HG02970 (cell line): ENCODE results near the gene NUTF2.
A peak's percentile ranks its signal among the peaks of the same experiment; 100 is the strongest.
"Not testable (repeated sequence)": the region's sequence is repeated elsewhere in the genome, so short reads cannot be mapped to it uniquely, and the experiment has no call there.

Source experiments
- ATAC-seq: cut with Tn5 transposase; IDR thresholded peaks from one replicate; pipeline ENCODE4 v1.9.1; 2021; ENCODE audit warnings: mild to moderate bottlenecking, moderate library complexity, moderate number of reproducible peaks; ENCODE audit not compliant: unreplicated experiment, low FRiP score

The NUTF2 gene

DNA sequence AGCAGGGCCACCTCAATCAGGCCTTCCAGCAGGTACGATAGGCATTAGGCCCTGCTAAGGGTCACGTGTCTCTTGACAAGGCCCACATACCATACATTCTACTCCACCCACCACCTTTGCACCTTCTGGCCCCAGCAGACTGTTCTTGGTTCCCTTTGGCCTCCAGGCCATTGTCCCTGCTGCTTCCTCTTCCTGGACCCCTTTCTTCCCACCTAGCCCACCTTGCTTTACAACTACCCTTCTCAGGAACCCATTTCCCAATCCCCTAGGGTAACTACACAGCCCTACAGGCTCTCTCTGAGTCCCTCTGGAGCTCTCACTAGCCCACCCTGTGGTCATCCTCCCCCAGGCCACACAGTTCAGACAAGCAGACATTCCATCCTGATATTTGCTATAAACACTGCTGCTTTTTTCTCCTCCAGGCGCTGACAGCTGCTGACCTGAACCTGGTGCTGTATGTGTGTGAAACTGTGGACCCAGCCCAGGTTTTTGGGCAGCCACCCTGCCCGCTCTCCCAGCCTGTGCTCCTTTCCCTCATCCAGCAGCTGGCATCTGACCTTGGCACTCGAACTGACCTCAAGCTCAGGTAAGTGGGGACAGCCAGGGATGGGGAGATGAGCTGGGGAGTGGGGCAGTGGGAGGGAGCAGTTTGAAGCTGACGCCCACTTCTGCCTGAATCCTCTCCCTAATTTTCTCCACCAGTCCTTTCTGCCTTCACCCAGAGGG lies 36.6 kb downstream of the NUTF2 start:
- ATAC-seq, result no peak

DNA sequence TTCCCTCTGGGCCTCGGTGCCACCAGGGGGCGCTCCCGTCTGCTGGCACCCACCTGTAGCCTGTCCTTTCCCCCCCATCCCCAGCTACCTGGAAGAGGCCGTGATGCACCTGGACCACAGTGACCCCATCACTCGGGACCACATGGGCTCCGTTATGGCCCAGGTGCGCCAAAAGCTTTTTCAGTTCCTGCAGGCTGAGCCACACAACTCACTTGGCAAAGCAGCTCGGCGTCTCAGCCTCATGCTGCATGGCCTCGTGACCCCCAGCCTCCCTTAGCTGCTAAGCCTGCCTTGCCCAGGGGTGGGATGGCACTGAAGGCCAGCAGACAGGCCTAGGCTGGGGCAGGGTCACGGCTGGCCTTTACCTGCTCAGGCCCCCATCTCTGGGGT lies 37.1 kb downstream of the NUTF2 start:
- no peak for ATAC-seq

DNA sequence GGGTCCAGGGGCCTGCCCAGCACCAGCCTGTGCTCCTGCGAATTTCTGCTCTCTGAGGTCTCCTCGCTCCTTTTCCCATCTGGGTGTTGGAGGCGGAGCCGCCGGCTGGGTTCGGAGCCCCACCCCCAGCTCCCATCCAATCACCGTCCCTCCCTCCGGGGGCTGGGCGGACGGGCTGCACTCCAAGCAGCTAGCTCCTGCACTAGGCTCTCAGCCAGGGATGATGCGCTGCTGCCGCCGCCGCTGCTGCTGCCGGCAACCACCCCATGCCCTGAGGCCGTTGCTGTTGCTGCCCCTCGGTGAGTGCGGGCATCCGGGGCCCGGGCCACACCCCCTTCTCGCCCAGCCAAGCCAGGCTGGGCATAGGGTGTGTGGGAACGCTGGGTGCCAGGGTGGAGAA lies 38.0 kb downstream of the NUTF2 start, which contains the start of gene NRN1L:
TSS of gene NRN1L (plus strand) at position 202 of the 400 bp plus-strand sequence. CDS start at position 221, 19 bp downstream.
- no peak for ATAC-seq

- no peak for ATAC-seq
Observed at GRCh38 chr16:67885545-67885944, 38.8 kb downstream of the NUTF2 start.

- ATAC-seq, result no peak
Observed at GRCh38 chr16:67885976-67886375, 39.2 kb downstream of the NUTF2 start.

DNA sequence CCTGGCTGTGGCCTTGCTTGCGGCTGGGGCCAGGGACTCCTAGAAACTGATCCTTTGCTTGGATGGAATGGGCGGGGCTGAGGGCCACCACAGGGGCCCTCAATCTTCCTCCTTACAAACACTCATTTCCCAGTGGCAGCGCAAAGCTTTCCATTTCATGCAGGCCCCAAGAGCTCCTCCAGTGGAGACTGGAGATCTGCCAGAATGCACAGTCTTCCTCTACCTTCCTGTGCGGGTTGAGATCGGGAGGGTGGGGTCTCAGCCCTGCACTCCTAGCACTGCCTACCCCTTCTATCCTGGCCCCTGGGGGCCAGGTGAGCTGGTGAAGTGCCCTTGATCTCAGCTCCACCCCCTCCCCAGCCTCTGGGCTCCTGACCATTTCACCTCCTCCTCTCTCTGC lies 39.7 kb downstream of the NUTF2 start:
- no peak for ATAC-seq

DNA sequence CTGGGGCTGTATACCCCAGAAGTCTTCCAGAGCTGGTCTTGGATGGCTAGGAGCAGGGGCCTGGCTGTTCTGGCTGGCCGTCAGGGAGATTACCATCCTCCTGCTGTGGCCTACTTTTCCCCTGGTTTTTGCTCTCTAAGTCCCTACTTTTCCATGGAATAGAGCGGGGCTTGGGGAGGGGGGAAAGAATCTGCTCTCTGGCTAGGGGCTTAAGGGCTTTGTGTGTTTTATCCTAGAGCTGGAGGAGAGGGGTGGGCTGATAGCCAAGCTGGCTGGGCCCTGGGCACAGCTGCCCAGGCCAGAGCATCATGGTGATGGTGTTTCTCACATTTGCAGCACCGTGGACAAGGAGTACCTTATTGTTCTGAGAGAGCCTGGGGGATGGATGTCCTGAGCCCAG lies 41.6 kb downstream of the NUTF2 start:
- no peak for ATAC-seq

- no peak for ATAC-seq
Observed at GRCh38 chr16:67892375-67892774, 45.6 kb downstream of the NUTF2 start.

DNA sequence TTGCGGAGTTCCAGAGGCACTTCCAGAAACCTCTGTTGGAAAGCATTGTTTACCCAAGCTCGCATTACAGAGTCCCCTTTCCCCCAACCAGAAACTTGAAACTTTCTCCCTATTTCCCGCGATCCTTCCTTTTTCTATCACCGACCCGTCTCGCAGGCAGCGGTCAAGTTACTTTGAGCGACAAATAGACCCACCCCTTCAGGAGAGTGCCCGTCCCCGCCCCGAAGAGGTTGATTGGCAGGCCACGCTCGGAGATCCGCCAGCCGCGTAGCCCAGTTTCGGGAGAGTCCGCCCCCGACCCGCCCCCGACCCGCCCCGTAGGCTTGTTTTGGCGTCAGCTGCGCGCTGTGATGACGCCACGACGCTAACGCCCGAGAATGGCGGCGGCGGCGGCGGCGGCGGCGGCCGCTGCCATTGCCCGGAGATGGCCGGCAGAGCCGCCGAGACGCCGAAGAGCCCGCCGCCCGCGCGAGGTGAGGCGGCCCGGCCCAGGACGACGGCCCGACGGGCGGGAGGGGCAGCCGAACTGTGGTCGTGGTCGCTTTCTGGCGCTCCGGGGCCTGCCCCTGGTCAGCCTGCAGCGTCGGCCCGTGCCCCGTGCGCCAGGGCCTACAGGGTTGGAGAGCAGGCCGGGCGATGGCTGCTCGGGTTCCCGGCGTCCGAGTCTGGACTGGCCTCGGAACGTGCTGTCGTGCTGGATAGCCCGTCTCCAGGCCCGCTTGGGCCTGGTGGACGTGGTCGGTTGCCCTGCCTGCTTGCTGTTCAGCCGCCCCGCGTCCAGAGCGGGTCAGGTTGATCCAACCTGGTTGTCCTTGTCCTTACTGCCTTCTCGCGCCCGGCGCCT lies 46.4 kb downstream of the NUTF2 start, which contains the start of gene PSKH1:
TSS of gene PSKH1 (plus strand) at position 356 of the 844 bp plus-strand sequence. CDS start 15,496 bp downstream, outside the sequence.
- ATAC-seq, result peak; percentile 77

GRCh38 chr16:67893743-67894399 lies 47.1 kb downstream of the NUTF2 start:
- peak; percentile 3 for ATAC-seq

- ATAC-seq, result no peak
Observed at GRCh38 chr16:67897231-67897630, 50.5 kb downstream of the NUTF2 start.

- no peak for ATAC-seq
Observed at GRCh38 chr16:67901734-67902133, 55.0 kb downstream of the NUTF2 start.

DNA sequence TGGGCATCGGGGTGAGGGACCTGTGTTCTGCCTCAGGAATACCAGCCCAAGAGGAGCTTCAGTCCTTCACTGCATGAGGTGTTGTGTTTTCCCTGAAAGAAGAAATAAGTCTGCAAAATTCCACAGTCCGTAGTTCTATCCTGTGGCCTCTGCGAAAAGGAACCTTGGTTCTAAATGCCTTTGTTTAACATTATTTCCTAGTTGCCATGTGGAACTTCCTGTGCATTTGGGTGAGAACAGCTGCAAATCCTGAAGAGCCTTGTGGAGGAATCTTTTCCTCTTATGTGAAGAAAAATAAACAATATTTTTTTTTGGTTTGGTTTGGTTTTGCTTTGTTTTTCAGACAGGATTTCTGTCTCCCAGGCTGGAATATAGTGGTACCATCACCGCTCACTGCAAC lies 56.1 kb downstream of the NUTF2 start:
- ATAC-seq, result no peak

DNA sequence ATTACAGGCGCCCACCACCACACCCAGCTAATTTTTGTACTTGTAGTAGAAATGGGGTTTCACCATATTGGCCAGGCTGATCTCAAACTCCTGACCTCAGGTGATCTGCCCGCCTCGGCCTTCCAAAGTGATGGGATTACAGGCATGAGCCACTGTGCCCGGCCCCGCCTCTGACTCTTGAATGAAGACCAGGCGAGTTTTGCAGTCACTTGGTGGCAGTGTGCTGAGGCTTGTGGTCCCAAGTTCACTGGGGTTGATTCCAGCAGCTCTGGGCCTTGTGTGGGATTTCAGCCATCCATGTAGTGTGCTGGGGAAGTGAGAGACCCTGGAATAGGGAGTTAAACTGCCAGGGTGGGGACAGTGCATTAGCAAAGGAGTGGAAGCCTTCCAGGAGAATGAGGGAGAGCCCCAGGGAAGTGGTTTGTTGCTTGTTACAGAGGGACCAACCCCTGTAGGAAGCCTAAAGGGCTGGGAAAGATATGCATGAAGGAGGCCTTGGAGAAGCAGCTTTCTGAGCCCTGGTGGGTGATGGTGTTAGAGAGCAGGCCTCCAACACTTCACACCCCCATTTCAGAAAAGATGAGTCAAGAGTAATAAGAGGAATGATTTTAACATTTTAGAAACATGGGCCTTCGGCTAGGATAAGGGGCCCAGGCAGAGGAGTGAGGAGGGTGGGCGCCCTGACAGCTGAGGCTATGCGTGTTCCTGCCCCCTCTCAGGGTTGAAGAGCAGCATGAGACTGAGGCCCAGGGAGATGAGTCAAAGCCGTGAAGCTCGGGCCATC lies 60.9 kb downstream of the NUTF2 start:
- ATAC-seq, result no peak

DNA sequence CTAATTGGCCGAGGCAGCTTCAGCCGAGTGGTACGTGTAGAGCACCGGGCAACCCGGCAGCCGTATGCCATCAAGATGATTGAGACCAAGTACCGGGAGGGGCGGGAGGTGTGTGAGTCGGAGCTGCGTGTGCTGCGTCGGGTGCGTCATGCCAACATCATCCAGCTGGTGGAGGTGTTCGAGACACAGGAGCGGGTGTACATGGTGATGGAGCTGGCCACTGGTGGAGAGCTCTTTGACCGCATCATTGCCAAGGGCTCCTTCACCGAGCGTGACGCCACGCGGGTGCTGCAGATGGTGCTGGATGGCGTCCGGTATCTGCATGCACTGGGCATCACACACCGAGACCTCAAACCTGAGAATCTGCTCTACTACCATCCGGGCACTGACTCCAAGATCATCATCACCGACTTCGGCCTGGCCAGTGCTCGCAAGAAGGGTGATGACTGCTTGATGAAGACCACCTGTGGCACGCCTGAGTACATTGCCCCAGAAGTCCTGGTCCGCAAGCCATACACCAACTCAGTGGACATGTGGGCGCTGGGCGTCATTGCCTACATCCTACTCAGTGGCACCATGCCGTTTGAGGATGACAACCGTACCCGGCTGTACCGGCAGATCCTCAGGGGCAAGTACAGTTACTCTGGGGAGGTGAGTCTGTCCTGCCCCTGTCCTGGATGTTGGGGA lies 62.5 kb downstream of the NUTF2 start:
- no peak for ATAC-seq

DNA sequence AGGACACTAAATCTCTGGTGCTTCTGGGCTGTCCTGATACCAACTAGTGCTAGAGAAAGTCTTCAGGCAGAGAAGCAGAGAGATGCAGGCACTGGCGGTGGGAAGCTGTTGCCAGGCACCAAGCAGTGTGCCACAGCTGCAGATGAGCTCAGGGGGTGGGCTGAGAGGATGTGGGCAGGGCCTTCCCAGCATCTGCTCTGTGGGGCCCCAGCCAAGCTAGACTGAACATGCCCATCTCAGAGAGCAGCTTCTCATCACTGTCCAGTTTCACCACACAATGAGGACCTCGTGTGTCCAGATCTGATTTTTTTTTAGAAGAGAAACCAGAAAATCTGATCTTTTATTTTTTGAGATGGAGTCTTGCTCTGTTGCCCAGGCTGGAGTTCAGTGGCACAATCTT lies 63.4 kb downstream of the NUTF2 start:
- ATAC-seq, result no peak

GRCh38 chr16:67914758-67915495 lies 68.2 kb downstream of the NUTF2 start:
- ATAC-seq, result no peak

GRCh38 chr16:67915496-67915769 lies 68.7 kb downstream of the NUTF2 start:
- not testable (repeated sequence) for ATAC-seq
